Urinary bladder (tissue), 4 donors: ENCODE measurements around the gene KRT86. TPM values are rescaled to one million over a fixed set of nuclear protein-coding genes. Genes with fewer than 3 reads are reported as not detected.

ENCODE experiments used
- DNase-seq: peaks from one replicate; pipeline ENCODE4 v3.0.0-alpha.2; 2015; ENCODE audit errors: extremely low spot score
- H3K27ac ChIP-seq: one replicate; pipeline ENCODE4 v1.5.1; 2013; ENCODE audit warnings: low read depth, mild to moderate bottlenecking, moderate library complexity
- H3K36me3 ChIP-seq: one replicate; pipeline ENCODE4 v1.6.1; 2013; ENCODE audit warnings: mild to moderate bottlenecking, moderate library complexity; ENCODE audit not compliant: insufficient read depth
- H3K4me1 ChIP-seq: one replicate; pipeline ENCODE4 v1.6.1; 2013; ENCODE audit warnings: mild to moderate bottlenecking, moderate library complexity; ENCODE audit not compliant: insufficient read depth
- H3K4me3 ChIP-seq: one replicate; pipeline ENCODE4 v1.5.1; 2013; ENCODE audit warnings: low read depth, low read length
- WGBS: extraction: QIAGEN DNeasy Blood & Tissue Kit; methylation state at CpG from one replicate; pipeline ENCODE4 v1.1.7; 2013; 5-methylcytosine and 5-hydroxymethylcytosine counted together
- polyA plus RNA-seq: library from polyadenylated mRNA; stranded (reverse); fragments of 200-250 nt; gene quantifications from one replicate; pipeline ENCODE4 v1.2.3, GENCODE V29; 2013
- total RNA-seq: library from RNA; depleted of rRNA; stranded (reverse); fragments of >200 nt; gene quantifications from one replicate; pipeline ENCODE4 v1.2.3, GENCODE V29; 2014
- donor health status: healthy with polysubstance abuse.
- donor health status: healthy.

The KRT86 gene
- total and polyA plus RNA-seq, 2 donors = 0.15 TPM; not detected in 1

DNA sequence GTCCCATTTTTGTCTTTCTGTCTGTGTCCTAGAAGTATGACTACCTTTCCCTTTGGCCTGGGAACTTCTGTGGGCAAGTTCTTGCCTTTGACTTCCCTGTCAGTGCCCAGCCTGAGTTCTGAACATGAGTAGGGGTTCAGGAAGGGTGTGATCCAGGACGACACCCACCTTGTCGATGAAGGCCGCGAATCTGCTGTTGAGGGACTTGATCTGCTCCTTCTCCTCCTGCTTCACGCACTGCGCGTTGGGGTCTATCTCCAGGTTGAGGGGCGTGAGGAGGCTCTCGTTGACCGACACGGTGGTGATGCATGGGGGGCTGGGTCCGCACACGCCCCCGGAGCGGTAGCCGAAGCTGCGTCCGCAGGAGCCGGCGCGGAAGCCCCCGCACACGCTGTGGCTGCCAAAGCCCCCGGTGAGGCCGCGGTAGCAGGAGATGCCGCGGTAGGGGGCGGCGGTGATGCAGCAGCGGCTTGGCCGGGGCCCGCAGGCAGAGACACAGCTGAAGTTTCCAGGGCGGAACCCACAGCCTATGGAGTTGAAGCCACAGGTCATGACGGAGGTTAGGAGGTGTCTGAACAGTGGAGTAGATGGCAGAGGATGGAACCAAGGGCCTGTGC, 46.4 kb downstream of the KRT86 start, which contains the start of gene KRT83:
KRT83 (minus strand) TSS at position 615 of the 617 bp plus-strand sequence; CDS start at position 552, 63 bp downstream.
- Histone ChIP-seq H3K4me1 (no peaks in the 10 kb centered on the region), H3K27ac (no peak within 1 kb of the TSS), H3K4me3 (no peak within 1 kb of the TSS), H3K36me3 (no peaks in the 10 kb centered on the region)
- DNase-seq = no peak
- WGBS = 72% methylated on average over 35 of the region's 35 CpGs

DNA sequence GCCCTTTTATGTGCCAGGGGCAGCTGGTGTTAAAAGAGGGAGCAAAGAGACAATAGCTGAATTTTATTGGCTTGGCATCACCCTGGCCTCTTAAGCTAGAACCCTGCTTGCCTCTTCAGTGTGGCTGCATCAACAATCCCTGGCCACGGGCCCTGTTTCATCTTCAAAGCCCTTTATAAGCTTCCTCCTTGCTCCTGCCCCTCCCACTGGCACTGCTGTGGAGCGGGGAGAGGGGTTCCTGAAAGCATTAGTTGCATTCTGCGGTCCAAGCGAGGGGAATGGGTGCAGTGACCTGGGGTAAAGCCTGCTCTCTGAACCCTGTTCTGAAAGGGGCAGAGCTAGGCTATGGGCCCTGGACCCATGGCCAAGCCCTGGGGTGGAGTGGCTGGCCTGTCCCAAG, 47.0 kb downstream of the KRT86 start:
- H3K4me3 ChIP-seq = no peak overlapping the region
- DNase-seq = no peak
- H3K4me1 ChIP-seq = no peaks in the 10 kb centered on the region
- no peak overlapping the region for H3K27ac ChIP-seq
- 61% methylated on average over 4 of the region's 4 CpGs for WGBS
- H3K36me3 ChIP-seq = no peaks in the 10 kb centered on the region

DNA sequence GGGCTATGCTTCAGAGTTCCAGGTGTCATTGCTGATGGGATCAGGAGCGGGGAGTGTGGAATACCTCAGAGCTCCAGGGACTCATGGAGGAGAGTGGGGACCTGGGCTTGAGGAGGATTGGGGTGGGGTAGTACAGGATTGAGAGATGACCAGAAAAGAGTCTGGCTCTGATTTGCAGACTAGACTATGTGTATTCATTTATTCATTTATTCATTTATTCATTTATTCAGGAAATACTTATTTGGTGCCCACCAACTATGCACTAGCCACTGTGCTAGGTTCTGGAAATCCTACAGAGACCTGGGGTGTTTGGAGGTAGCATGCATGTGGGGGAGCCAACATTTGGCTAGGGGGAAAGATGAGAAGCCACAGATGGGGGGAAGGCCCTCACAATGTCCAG, 47.6 kb downstream of the KRT86 start:
- H3K27ac ChIP-seq = no peak overlapping the region
- H3K4me1 ChIP-seq = no peaks in the 10 kb centered on the region
- no peak for DNase-seq
- no peaks in the 10 kb centered on the region for H3K36me3 ChIP-seq
- WGBS = 96% methylated on average over 1 of the region's 1 CpG
- H3K4me3 ChIP-seq = no peak overlapping the region

DNA sequence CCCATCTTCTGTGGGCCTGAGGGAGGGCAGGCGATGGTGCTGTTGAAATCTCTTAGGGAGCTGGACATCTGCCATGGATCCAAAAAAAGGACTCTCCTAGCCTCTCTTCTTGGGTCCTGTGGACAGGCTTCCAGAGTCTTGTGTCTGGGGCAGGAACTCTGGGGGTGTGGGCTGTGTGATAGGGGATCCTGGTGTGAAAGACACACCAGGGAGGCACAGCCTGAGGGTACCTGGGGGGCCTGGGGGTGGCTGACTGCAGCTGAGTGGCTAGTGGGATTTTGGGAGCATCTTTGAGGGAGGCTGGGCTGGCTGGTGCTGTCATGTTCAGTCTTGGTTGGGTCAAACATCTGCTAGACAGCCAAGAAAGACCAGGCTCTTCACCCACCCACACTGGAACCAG, 48.6 kb downstream of the KRT86 start:
- DNase-seq = no peak
- no peaks in the 10 kb centered on the region for H3K36me3 ChIP-seq
- 74% methylated on average over 1 of the region's 1 CpG for WGBS

DNA sequence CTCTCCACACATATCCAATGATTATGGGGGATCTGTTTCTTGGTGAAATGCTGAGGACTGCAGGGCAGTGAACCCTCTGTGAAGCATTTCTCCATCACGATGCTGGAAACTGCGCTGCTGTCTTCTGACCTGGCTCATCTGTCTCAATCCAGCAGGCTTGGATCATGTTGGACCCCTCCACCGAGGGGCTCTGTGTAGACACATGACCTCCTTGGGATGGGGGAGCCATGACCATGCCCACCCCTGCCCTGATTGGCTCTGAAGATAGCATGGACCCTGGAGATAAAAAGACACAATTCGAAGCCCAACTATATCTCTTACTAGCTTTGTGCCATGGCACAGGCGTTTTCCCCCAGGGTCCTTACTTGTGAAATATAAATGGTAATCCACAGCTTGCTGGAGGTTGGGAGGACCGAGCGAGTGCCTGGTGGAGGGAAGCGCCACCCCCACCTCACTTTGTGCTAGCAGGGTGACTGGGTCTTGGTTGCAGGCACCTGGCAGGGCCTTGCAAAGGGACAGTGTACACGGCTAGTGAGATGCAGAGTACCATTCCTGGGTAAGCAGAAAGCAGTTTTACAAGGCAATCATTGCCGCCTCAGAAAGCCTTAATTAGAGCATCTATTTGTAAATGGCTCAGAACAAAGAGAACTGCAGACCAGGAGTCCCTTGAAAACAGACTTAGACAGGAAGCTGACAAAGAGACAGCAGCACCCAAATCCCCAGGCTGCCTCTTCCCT, 49.1 kb downstream of the KRT86 start:
- no peaks in the 10 kb centered on the region for H3K36me3 ChIP-seq
- no peak overlapping the region for H3K27ac ChIP-seq
- 76% methylated on average over 10 of the region's 10 CpGs for WGBS
- DNase-seq = no peak
- no peak overlapping the region for H3K4me3 ChIP-seq
- H3K4me1 ChIP-seq = no peaks in the 10 kb centered on the region

More for the DNA sequence above, 48.6 kb downstream of the KRT86 start:
- Histone ChIP-seq H3K4me1 (no peaks in the 10 kb centered on the region), H3K4me3 (no peak overlapping the region), H3K27ac (no peak overlapping the region)

DNA sequence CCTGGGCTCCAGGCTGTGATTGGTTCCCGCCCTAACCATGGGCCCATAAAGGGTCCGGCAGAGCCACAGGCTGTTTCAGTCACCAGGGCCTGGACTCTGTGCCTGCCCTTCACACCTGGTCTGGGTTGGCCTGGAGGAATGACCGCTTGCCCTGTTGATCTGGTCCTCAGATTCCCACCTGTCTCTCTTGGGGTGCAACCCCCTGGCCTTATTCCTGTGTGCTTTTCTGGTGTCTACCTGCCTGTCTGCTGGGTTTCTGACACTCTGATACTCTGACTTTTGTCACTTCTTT, 49.7 kb downstream of the KRT86 start:
- no peaks in the 10 kb centered on the region for H3K4me1 ChIP-seq
- no peak overlapping the region for H3K4me3 ChIP-seq
- no peak for DNase-seq
- WGBS = 74% methylated on average over 3 of the region's 3 CpGs
- no peaks in the 10 kb centered on the region for H3K36me3 ChIP-seq
- H3K27ac ChIP-seq = no peak overlapping the region

DNA sequence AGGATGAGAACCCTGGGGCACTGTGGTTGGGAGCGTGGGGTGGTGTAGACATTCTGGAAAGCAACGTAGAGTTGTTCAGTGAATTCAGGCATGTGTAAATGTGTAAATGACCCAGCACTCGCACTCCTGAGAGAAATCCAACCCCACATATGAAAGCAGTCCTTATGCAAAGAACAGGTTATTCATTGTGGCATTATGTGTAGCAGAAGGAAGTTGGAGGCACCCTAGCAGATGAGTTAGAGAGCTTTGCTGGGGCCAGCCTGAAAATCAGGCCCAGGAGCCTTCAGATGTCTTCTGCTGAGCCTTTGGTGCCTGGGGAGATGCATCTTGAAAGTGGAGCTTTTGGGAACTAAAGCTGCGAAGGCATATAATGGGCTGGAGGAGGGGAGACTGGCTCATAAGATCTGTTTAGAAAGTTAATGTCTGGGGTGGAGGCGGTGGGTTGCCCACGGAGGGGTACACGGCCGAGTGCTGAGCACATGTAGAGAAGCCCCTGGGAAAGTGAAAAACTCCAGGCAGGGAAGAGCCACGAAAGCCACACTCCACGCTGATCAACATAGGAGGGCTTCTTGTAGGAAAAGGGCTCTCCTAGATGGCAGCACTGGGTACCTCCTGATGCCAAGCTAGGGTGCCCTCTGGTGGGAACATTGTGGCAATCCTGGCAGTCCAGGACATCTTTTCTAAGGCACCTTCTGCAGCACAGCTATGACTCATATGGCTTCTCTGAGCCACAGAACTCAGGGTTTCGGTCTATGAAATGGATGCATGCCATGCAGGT, 52.8 kb downstream of the KRT86 start:
- H3K4me3 ChIP-seq = no peak overlapping the region
- no peak for DNase-seq
- no peaks in the 10 kb centered on the region for H3K36me3 ChIP-seq
- no peaks in the 10 kb centered on the region for H3K4me1 ChIP-seq
- WGBS = 53% methylated on average over 11 of the region's 11 CpGs
- no peak overlapping the region for H3K27ac ChIP-seq

DNA sequence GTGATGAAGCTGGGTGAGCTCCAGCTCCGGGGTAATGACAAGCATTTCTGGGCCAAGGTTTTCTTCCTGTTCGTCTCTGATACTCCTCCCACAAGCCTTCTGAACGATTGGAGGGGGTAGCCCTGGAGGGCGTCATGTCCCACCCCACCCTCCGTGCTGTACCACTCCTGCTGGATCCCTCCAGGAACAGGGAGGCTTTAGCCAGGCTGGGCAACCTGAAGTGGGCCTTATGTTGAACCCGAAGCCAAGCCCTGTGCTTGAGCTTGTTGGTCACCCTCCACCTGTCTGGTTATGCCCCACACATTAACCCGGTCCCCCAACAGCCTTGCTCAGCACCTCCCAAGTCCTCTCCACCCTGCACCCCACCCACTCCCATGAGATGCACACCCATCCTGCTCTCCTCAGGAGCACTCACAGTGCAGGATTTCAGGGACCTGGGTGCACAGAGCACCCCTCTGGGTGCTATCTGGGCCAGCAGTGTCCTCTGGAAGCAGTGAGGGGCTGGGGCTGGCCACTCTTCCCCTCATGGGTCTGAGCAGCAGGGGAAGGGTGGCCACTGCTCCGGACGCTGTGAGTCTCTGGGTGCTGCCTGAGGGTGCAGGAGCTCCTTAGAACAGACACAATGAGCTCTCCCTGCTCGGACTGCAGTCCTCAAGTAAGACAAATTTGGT, 53.5 kb downstream of the KRT86 start:
- Histone ChIP-seq H3K4me1 (no peaks in the 10 kb centered on the region), H3K27ac (no peak overlapping the region), H3K4me3 (no peak overlapping the region), H3K36me3 (no peaks in the 10 kb centered on the region)
- WGBS = 73% methylated on average over 10 of the region's 10 CpGs
- no peak for DNase-seq

DNA sequence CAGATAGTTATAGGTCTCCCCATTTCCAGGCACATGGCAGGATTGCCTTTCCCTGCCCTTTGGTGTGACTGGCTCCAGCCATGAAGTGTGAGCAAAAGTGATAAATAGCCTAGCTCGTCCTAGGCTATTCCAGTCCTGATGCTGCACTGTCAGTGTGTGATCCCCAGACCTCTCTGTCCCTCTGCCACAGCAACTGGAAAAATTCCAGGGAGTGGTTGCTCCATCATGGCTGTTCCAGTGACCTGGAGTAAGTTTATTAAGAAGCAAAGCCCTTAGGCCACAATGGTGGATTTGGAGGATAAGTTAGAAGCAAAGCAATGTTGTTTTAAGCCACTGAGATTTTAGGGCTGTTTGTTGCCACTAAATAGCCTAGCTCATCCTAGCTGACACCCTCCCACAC, 56.6 kb downstream of the KRT86 start:
- Histone ChIP-seq H3K27ac (no peak overlapping the region), H3K36me3 (no peaks in the 10 kb centered on the region), H3K4me1 (no peaks in the 10 kb centered on the region), H3K4me3 (no peak overlapping the region)
- 32% methylated on average over 1 of the region's 1 CpG for WGBS
- no peak for DNase-seq

DNA sequence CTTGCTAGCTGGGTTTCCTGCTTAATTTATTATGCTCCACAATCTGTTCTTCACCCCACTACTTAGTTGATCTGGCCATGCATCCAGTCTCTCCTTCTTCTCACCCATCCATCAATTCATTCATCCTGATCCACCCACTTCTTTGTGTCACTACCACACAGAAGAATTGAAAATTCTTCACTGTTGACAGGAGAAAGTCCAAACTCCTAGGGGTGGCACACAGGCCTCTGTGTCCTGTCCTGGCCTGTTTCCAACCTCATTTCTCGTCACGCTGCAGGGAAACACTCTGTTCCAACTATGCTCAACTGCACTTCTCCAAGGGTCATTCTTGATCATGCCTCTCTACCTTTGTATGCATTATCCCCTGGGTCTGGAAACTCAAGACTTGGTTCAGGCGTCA, 57.4 kb downstream of the KRT86 start:
- Histone ChIP-seq H3K36me3 (no peaks in the 10 kb centered on the region), H3K4me3 (no peak overlapping the region), H3K4me1 (no peaks in the 10 kb centered on the region), H3K27ac (no peak overlapping the region)
- DNase-seq = no peak
- WGBS = 87% methylated on average over 3 of the region's 3 CpGs

DNA sequence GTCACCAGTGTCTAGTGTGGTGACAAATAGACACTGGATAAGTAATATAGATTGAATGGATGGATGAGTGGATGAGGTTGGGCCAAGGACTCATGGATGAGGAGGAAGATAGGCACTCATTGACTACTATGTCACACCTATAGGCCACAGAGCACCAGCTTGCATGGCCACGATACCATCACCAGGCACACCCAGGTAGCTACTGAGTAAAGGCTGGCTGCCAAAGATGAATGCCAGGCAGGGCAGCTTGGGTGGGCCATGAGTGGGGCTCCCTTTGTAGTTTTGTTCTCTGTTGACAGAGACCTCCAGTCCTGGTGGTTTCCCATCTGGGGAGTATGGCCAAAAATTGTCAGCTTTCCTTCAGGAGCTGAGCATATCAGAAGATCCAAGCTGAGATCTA, 57.9 kb downstream of the KRT86 start:
- 96% methylated on average over 1 of the region's 1 CpG for WGBS
- H3K4me1 ChIP-seq = no peaks in the 10 kb centered on the region
- no peak for DNase-seq
- no peak overlapping the region for H3K27ac ChIP-seq
- no peak overlapping the region for H3K4me3 ChIP-seq
- H3K36me3 ChIP-seq = no peaks in the 10 kb centered on the region

DNA sequence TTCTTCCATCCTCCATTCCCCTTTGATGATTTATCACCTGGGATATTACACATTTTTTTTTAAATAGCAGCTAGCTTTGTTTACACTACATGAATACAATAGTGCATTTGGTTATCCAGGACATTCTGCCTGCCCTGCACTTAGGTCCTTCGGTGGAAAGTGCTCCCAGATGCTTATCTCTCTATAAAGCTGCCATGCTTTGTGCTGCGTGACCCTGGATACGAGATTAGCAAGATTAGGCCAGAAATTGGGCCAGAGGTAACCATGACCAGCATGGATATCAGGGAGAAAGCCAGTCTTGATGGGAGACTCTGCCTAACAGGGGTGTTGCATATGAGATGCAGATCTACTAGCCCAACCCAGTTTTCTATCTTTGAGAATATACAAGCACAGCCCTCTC, 58.9 kb downstream of the KRT86 start:
- no peaks in the 10 kb centered on the region for H3K4me1 ChIP-seq
- H3K36me3 ChIP-seq = no peaks in the 10 kb centered on the region
- H3K27ac ChIP-seq = no peak overlapping the region
- no peak for DNase-seq
- whole genome bisulfite sequencing = 29% methylated on average over 3 of the region's 3 CpGs
- no peak overlapping the region for H3K4me3 ChIP-seq

DNA sequence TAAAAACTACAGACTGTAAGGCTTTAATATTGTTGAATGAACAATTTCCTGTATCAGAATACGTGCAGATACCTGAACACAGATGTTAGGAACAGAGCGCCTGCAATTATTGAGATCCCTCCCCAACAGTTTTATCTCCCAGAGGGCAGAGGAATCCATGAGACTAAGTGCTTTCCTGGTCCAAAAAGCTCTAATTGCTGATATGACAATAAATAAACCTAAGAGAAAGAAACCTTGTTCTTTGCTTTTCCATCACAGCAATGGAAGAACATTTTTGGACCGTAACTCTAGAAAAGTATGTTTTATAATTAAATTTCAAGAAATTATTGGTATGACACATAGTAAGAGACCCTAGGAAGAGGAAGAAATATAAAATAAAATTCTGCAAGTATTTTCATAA, 59.7 kb downstream of the KRT86 start:
- no peak for DNase-seq
- no peak overlapping the region for H3K4me3 ChIP-seq
- H3K27ac ChIP-seq = no peak overlapping the region
- H3K36me3 ChIP-seq = no peaks in the 10 kb centered on the region
- H3K4me1 ChIP-seq = no peaks in the 10 kb centered on the region
- 79% methylated on average over 3 of the region's 3 CpGs for WGBS
